ENCODE results near the gene NTM.

DNA sequence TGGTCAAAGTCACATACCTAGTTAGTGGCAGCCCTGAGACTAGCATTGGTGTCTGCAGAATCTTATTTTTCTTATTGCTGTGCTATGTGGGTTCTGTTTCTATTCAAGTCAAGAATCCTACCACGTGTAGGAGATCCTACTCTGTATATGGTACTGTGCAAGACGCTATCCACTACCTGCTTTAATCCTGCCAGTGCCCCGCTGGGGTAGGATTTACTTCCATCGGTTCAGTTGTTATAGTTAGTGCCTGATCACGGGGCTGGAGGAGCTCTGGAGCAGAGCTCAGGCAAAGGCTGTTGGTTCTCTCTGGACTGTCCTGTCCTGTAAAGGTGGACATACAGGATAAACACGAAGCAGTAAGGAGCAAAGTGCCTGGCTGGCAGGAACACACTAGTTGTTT lies 167.9 kb downstream of the NTM start:
- TF ChIP-seq, protein P1, sequence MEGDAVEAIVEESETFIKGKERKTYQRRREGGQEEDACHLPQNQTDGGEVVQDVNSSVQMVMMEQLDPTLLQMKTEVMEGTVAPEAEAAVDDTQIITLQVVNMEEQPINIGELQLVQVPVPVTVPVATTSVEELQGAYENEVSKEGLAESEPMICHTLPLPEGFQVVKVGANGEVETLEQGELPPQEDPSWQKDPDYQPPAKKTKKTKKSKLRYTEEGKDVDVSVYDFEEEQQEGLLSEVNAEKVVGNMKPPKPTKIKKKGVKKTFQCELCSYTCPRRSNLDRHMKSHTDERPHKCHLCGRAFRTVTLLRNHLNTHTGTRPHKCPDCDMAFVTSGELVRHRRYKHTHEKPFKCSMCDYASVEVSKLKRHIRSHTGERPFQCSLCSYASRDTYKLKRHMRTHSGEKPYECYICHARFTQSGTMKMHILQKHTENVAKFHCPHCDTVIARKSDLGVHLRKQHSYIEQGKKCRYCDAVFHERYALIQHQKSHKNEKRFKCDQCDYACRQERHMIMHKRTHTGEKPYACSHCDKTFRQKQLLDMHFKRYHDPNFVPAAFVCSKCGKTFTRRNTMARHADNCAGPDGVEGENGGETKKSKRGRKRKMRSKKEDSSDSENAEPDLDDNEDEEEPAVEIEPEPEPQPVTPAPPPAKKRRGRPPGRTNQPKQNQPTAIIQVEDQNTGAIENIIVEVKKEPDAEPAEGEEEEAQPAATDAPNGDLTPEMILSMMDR (IDR thresholded peaks at IDR 0.05; ENCODE audit: low read length): no peak
- TF ChIP-seq EZH2 (IDR thresholded peaks at IDR 0.05; ENCODE audit: borderline replicate concordance, low read length): no peak

All from OCI-LY1 (cell line).